Loucy (cell line): ENCODE measurements around the gene KLHL17.

ENCODE experiments used
- H2AFZ ChIP-seq: fragments of 200-600 bp; sonication (generic); 2 replicates; pipeline ENCODE4 v1.6.0; 2016; ENCODE audit warnings: antibody characterized with exemption, mild to moderate bottlenecking, low read length, moderate library complexity
- H3F3A ChIP-seq: fragments of 200-600 bp; 2 replicates; pipeline ENCODE4 v1.6.0; 2016; ENCODE audit warnings: antibody characterized with exemption, low read depth, mild to moderate bottlenecking
- H3K27me3 ChIP-seq: fragments of 200-600 bp; sonication (generic); 2 replicates; pipeline ENCODE4 v1.6.1; 2014; ENCODE audit warnings: low read length, mild to moderate bottlenecking; ENCODE audit not compliant: insufficient read depth, poor library complexity, severe bottlenecking
- H3K36me3 ChIP-seq: fragments of 200-600 bp; sonication (generic); 2 replicates; pipeline ENCODE4 v1.6.1; 2016; ENCODE audit warnings: low read length; ENCODE audit not compliant: insufficient read depth
- H3K4me1 ChIP-seq: fragments of 200-600 bp; sonication (generic); 2 replicates; pipeline ENCODE4 v1.5.1; 2014; ENCODE audit warnings: low read length, mild to moderate bottlenecking; ENCODE audit not compliant: insufficient read depth, poor library complexity, severe bottlenecking
- H3K4me2 ChIP-seq: fragments of 200-600 bp; sonication (generic); 2 replicates; pipeline ENCODE4 v1.6.0; 2014; ENCODE audit warnings: antibody characterized with exemption, low read length, low read depth, mild to moderate bottlenecking; ENCODE audit not compliant: poor library complexity, severe bottlenecking
- H3K4me3 ChIP-seq: fragments of 200-600 bp; sonication (generic); 2 replicates; pipeline ENCODE4 v1.5.1; 2014; ENCODE audit warnings: low read length, mild to moderate bottlenecking, mixed read lengths; ENCODE audit not compliant: poor library complexity, severe bottlenecking
- H3K79me2 ChIP-seq: fragments of 200-600 bp; sonication (generic); 2 replicates; pipeline ENCODE4 v1.6.1; 2014; ENCODE audit warnings: low read length; ENCODE audit not compliant: insufficient read depth
- H3K9ac ChIP-seq: fragments of 200-600 bp; sonication (generic); 2 replicates; pipeline ENCODE4 v1.6.0; 2014; ENCODE audit warnings: mild to moderate bottlenecking, low read depth, low read length, moderate library complexity; ENCODE audit not compliant: poor library complexity, severe bottlenecking
- H3K9me2 ChIP-seq: fragments of 200-600 bp; sonication (generic); replicated peaks from 2 replicates; pipeline ENCODE4 v1.6.1; 2016; ENCODE audit warnings: low read depth, low read length, mixed read lengths
- H3K9me3 ChIP-seq: fragments of 200-600 bp; sonication (generic); 2 replicates; pipeline ENCODE4 v1.6.1; 2014; ENCODE audit warnings: mild to moderate bottlenecking, antibody characterized with exemption, low read length, low read depth; ENCODE audit not compliant: insufficient read depth
- H4K20me1 ChIP-seq: fragments of 200-600 bp; sonication (generic); 2 replicates; pipeline ENCODE4 v1.6.0; 2014; ENCODE audit warnings: antibody characterized with exemption, low read length, mild to moderate bottlenecking; ENCODE audit not compliant: insufficient read depth, poor library complexity, severe bottlenecking
- EZH2phosphoT487 ChIP-seq: fragments of 200-600 bp; IDR thresholded peaks from 2 replicates; pipeline ENCODE4 v1.6.1; 2018; ENCODE audit warnings: antibody characterized with exemption, mild to moderate bottlenecking, moderate library complexity, borderline replicate concordance
- TF ChIP-seq, protein P1 (sequence below): fragments of 200-600 bp; sonication (generic); conservative IDR thresholded peaks from 2 replicates; pipeline ENCODE4 v1.5.1; 2014; ENCODE audit warnings: mild to moderate bottlenecking, antibody characterized with exemption, low read length

The KLHL17 gene

DNA sequence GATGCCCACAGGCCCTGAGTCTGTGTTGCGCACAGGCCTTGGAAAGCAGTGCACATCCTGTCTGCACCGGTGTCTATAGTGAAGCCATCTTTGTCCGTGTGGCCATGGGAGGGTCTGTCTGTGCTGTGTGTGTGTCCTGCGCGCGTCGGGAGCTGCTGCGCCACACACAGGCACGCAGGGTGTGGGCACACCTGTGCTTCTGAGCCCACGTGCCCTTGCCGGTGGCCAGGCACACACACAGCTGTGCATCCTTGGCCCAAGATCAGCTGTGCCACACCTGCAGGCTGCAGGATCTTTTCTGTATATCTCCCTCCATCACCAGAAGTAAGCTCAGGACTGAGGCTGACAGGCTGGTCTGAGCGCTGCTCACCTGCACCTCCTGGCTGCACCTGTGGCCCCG, 39.9 kb upstream of the KLHL17 start:
- H4K20me1 ChIP-seq: no peaks in the 10 kb centered on the region
- H3K4me1 ChIP-seq: peaks cover 36% of the 10 kb centered on the region
- peak overlapping the region; percentile 49 for H3K9ac ChIP-seq
- no peaks in the 10 kb centered on the region for H3K36me3 ChIP-seq
- no peaks in the 10 kb centered on the region for H3F3A ChIP-seq
- H2AFZ ChIP-seq: 0 out of 2 replicates have a peak overlapping the region, but pooled peaks have one; percentile 34
- TF ChIP-seq, protein P1, sequence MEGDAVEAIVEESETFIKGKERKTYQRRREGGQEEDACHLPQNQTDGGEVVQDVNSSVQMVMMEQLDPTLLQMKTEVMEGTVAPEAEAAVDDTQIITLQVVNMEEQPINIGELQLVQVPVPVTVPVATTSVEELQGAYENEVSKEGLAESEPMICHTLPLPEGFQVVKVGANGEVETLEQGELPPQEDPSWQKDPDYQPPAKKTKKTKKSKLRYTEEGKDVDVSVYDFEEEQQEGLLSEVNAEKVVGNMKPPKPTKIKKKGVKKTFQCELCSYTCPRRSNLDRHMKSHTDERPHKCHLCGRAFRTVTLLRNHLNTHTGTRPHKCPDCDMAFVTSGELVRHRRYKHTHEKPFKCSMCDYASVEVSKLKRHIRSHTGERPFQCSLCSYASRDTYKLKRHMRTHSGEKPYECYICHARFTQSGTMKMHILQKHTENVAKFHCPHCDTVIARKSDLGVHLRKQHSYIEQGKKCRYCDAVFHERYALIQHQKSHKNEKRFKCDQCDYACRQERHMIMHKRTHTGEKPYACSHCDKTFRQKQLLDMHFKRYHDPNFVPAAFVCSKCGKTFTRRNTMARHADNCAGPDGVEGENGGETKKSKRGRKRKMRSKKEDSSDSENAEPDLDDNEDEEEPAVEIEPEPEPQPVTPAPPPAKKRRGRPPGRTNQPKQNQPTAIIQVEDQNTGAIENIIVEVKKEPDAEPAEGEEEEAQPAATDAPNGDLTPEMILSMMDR: no peak
- no peak for TF ChIP-seq EZH2phosphoT487
- H3K27me3 ChIP-seq: no peaks in the 10 kb centered on the region
- H3K4me2 ChIP-seq: peak overlapping the region; percentile 92
- peak overlapping the region; percentile 65 for H3K4me3 ChIP-seq
- H3K79me2 ChIP-seq: no peaks in the 10 kb centered on the region
- H3K9me3 ChIP-seq: no peaks in the 10 kb centered on the region
- H3K9me2 ChIP-seq: no peaks in the 10 kb centered on the region

DNA sequence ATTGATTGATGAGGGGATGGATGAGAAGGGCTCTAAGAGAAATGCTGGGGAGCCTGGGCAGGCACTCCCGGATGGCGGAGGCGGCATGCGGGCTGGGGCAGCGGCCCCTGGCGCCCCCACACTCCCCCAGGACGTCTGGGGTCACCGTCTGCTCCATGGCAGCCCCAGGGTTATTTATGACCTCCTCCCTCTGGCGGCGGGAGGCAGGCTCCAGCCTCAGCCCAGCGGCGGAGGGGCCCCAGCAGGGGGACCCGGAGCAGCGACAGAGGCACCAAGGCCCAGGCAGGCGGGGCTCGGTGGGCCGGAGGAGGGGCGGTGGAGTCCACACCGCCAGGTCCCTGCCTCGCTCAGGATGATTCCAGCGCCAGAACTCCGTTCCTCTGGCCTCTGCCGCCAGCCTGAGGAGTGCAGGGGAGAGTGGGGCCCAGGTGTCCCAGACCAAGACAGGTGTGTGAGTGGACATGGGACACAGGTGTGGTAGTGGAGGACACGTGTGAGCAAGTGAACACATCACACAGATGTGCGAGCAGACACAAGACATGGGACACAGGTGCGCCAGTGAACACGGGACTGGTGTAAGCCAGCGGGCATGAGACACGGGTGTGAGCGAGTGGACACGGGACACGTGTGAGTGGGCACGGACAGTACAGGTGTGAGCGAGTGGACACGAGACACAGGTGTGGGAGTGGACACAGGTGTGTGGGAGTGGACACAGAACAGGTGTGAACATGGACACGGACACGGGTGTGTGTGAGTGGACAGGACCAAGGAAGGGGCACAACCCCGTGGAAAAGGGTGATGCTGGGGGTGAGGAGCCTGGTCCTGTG, 39.2 kb upstream of the KLHL17 start:
- H3K36me3 ChIP-seq: no peaks in the 10 kb centered on the region
- H3K4me3 ChIP-seq: peak overlapping the region; percentile 65
- 0 out of 2 replicates have a peak overlapping the region, but pooled peaks have one; percentile 34 for H2AFZ ChIP-seq
- peaks cover 41% of the 10 kb centered on the region for H3K4me1 ChIP-seq
- TF ChIP-seq, protein P1: peak; percentile 43
- no peak for TF ChIP-seq EZH2phosphoT487
- H3K9me2 ChIP-seq: no peaks in the 10 kb centered on the region
- no peaks in the 10 kb centered on the region for H3K9me3 ChIP-seq
- peak overlapping the region; percentile 92 for H3K4me2 ChIP-seq
- H4K20me1 ChIP-seq: no peaks in the 10 kb centered on the region
- no peaks in the 10 kb centered on the region for H3K27me3 ChIP-seq
- peak overlapping the region; percentile 49 for H3K9ac ChIP-seq
- H3K79me2 ChIP-seq: no peaks in the 10 kb centered on the region
- H3F3A ChIP-seq: no peaks in the 10 kb centered on the region

DNA sequence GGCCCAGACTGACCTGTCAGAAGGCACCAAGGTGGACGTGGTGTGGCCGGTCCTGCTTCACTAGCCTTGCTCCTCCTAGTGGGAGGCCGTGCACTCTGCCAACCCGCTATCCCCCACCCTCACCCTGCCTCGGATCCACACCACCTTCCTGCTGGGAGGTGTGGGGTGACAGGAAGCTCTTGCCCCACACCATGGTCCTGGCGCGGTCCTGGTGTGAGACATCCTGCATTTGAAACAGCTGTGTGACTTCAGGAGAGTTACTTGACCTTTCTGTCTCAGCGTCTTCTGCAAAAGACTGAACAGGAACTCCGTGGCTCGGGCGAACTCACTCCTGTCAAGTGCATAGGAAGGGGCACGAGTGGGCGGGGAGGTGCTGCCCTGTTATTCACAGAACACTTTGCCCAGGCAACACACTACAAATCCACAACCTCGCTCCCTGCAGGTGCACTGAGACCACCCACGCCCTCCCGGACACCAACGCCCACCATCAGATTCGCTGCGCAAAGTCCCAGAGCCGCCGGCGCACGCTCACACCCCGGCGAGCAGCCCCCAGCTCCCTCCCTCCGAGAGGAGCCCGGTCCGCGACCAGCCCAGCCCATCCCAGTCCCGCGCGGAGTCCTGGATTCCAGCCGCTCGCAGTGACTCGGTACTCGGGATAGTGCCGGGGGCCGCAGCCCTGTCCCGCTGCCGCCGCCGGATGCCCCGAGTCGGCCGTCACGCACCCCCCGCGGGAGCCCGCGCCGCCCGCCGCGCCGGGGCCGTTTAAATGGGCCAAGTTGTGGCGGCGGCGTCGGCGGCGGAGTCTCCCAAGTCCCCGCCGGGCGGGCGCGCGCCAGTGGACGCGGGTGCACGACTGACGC, 37.0 kb upstream of the KLHL17 start, which contains the start of gene SAMD11:
Gene SAMD11, plus strand, starts transcription at position 793 of the 860 bp plus-strand sequence. CDS start 509 bp downstream, outside the sequence.
- no peaks in the 10 kb centered on the region for H3K79me2 ChIP-seq
- peak within 1 kb of the TSS; percentile 73 for H3K9ac ChIP-seq
- peaks cover 41% of the 10 kb centered on the region for H3K4me1 ChIP-seq
- H3K9me2 ChIP-seq: no peaks in the 10 kb centered on the region
- peak within 1 kb of the TSS; percentile 76 for H2AFZ ChIP-seq
- H4K20me1 ChIP-seq: no peaks in the 10 kb centered on the region
- TF ChIP-seq, protein P1: peak; percentile 28
- no peak for TF ChIP-seq EZH2phosphoT487
- H3K36me3 ChIP-seq: no peaks in the 10 kb centered on the region
- H3K4me3 ChIP-seq: peak within 1 kb of the TSS; percentile 80
- no peaks in the 10 kb centered on the region for H3F3A ChIP-seq
- H3K9me3 ChIP-seq: no peaks in the 10 kb centered on the region
- peak within 1 kb of the TSS; percentile 95 for H3K4me2 ChIP-seq
- no peaks in the 10 kb centered on the region for H3K27me3 ChIP-seq
